ENCODE results near the gene NFXL1. TPM values are rescaled to one million over a fixed set of nuclear protein-coding genes. Genes with fewer than 3 reads are reported as not detected.

NFXL1 gene
- total RNA-seq, 1 experiment from 2014 or later: 9.2 TPM

DNA sequence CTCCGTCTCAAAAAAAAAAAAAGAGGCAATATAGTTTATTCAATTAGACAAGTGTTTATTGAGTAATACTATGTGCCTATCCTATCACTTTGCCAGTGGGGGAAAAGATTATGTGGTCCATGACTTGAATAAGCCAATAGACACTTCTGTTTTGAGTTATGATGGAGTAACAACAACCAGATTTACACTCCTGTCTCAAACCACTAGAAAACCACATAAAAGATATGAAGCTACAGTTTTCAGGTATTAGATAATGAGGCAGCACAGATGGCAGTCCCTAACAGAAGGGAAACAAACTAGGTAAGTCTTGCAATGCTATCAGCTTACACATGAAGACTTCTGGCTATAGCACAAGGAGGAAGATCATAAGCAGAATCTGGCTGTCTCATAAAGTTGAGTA lies 22.5 kb downstream of the NFXL1 start:
- Histone ChIP-seq H3K27me3 (ENCODE audit: control insufficient read depth, insufficient read depth, low read length) (no peaks in the 10 kb centered on the region), H3K27ac (ENCODE audit: low read length) (no peak overlapping the region), H3K36me3 (ENCODE audit: control insufficient read depth, insufficient read depth, low read length) (peaks cover 9% of the 10 kb centered on the region), H3K4me1 (ENCODE audit: control insufficient read depth, insufficient read depth, low read length) (no peaks in the 10 kb centered on the region), H3K9me3 (ENCODE audit: control insufficient read depth, insufficient read depth, low read depth, low read length) (no peaks in the 10 kb centered on the region), H3K4me3 (ENCODE audit: low read depth in 2 of 2, low read length in 2 of 2) (no peak overlapping the region)
- intact Hi-C loops (cut with micrococcal nuclease; ENCODE audit: unreplicated experiment): no loop called here
- ATAC-seq: no peak
- in situ Hi-C loops (cut with HindIII; ENCODE audit: low pct_unique_long_range_greater_than_20kb, low sequenced_read_pairs): no loop called here
- no TSS peak for BruUV-seq (replicated peaks)
- no peak for TF ChIP-seq SIN3A (IDR thresholded peaks at IDR 0.05; ENCODE audit: borderline replicate concordance, insufficient read depth, low read depth, low read length)
- TF ChIP-seq, protein P1, sequence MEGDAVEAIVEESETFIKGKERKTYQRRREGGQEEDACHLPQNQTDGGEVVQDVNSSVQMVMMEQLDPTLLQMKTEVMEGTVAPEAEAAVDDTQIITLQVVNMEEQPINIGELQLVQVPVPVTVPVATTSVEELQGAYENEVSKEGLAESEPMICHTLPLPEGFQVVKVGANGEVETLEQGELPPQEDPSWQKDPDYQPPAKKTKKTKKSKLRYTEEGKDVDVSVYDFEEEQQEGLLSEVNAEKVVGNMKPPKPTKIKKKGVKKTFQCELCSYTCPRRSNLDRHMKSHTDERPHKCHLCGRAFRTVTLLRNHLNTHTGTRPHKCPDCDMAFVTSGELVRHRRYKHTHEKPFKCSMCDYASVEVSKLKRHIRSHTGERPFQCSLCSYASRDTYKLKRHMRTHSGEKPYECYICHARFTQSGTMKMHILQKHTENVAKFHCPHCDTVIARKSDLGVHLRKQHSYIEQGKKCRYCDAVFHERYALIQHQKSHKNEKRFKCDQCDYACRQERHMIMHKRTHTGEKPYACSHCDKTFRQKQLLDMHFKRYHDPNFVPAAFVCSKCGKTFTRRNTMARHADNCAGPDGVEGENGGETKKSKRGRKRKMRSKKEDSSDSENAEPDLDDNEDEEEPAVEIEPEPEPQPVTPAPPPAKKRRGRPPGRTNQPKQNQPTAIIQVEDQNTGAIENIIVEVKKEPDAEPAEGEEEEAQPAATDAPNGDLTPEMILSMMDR (IDR thresholded peaks at IDR 0.05): no peak
- TF ChIP-seq TCF7L2 (IDR thresholded peaks at IDR 0.05; ENCODE audit: low read depth, low read length): no peak
- no peak for TF ChIP-seq POLR2AphosphoS5 (IDR thresholded peaks at IDR 0.05; ENCODE audit: low read depth, low read length)
- TF ChIP-seq, protein P2, sequence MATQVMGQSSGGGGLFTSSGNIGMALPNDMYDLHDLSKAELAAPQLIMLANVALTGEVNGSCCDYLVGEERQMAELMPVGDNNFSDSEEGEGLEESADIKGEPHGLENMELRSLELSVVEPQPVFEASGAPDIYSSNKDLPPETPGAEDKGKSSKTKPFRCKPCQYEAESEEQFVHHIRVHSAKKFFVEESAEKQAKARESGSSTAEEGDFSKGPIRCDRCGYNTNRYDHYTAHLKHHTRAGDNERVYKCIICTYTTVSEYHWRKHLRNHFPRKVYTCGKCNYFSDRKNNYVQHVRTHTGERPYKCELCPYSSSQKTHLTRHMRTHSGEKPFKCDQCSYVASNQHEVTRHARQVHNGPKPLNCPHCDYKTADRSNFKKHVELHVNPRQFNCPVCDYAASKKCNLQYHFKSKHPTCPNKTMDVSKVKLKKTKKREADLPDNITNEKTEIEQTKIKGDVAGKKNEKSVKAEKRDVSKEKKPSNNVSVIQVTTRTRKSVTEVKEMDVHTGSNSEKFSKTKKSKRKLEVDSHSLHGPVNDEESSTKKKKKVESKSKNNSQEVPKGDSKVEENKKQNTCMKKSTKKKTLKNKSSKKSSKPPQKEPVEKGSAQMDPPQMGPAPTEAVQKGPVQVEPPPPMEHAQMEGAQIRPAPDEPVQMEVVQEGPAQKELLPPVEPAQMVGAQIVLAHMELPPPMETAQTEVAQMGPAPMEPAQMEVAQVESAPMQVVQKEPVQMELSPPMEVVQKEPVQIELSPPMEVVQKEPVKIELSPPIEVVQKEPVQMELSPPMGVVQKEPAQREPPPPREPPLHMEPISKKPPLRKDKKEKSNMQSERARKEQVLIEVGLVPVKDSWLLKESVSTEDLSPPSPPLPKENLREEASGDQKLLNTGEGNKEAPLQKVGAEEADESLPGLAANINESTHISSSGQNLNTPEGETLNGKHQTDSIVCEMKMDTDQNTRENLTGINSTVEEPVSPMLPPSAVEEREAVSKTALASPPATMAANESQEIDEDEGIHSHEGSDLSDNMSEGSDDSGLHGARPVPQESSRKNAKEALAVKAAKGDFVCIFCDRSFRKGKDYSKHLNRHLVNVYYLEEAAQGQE (IDR thresholded peaks at IDR 0.05; ENCODE audit: insufficient read depth in 1 of 2, low read depth in 2 of 2, low read length in 1 of 2): no peak
- DNase-seq (ENCODE audit: low read depth, low spot score): no peak
- CTCF ChIA-PET: no interaction called here
- POLR2A ChIA-PET: no interaction called here

DNA sequence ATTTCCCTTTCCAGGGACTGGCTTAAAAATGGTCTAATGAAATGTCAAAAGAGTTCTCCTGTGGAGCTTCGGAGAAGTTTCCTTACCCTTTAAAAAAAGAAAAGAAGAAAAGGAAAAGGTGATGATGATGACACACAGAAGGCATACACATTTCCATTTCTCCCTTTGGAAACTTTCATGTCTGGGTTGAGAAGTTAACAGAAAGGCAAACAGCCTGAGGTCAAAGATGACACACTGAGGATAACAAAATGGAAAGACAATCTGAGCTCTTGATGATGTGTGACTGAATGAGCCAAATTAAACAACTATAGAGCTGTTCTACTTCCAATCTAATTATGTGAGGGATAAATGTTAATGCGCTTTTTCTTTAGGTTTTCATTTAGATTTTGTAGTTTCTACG lies 32.2 kb downstream of the NFXL1 start:
- no peak overlapping the region for H3K27ac ChIP-seq (ENCODE audit: low read length)
- CTCF ChIA-PET: no interaction called here
- no peaks in the 10 kb centered on the region for H3K9me3 ChIP-seq (ENCODE audit: control insufficient read depth, insufficient read depth, low read depth, low read length)
- H3K36me3 ChIP-seq (ENCODE audit: control insufficient read depth, insufficient read depth, low read length): peaks cover 16% of the 10 kb centered on the region
- ATAC-seq (no peak), DNase-seq (ENCODE audit: low read depth, low spot score) (no peak)
- no peaks in the 10 kb centered on the region for H3K4me1 ChIP-seq (ENCODE audit: control insufficient read depth, insufficient read depth, low read length)
- no peaks in the 10 kb centered on the region for H3K27me3 ChIP-seq (ENCODE audit: control insufficient read depth, insufficient read depth, low read length)
- TF ChIP-seq SIN3A (IDR thresholded peaks at IDR 0.05; ENCODE audit: borderline replicate concordance, insufficient read depth, low read depth, low read length): no peak
- TF ChIP-seq, protein P2 (IDR thresholded peaks at IDR 0.05; ENCODE audit: insufficient read depth in 1 of 2, low read depth in 2 of 2, low read length in 1 of 2): no peak
- in situ Hi-C loops (cut with HindIII; ENCODE audit: low pct_unique_long_range_greater_than_20kb, low sequenced_read_pairs) (no loop called here), intact Hi-C loops (cut with micrococcal nuclease; ENCODE audit: unreplicated experiment) (no loop called here)
- BruUV-seq (replicated peaks): no TSS peak
- POLR2A ChIA-PET: no interaction called here
- H3K4me3 ChIP-seq (ENCODE audit: low read depth in 2 of 2, low read length in 2 of 2): no peak overlapping the region
